GM12874 (cell line): ENCODE data around the gene GRID1.

Experiments
- CTCF ChIP-seq: IDR thresholded peaks from 2 replicates; pipeline ENCODE4 v1.5.1; 2011; ENCODE audit warnings: low read depth, mild to moderate bottlenecking, control low read depth, low read length, moderate library complexity; ENCODE audit not compliant: insufficient read depth

Gene GRID1

GRCh38 chr10:86210416-86210815, 156.2 kb downstream of the GRID1 start:
- TF ChIP-seq CTCF = no peak

- no peak for TF ChIP-seq CTCF
Measured at GRCh38 chr10:86209726-86210125, 156.9 kb downstream of the GRID1 start.

GRCh38 chr10:86207226-86207625, 159.4 kb downstream of the GRID1 start:
- no peak for TF ChIP-seq CTCF

- no peak for TF ChIP-seq CTCF
Measured at GRCh38 chr10:86206240-86206579, 160.4 kb downstream of the GRID1 start.

GRCh38 chr10:86205306-86206239, 161.0 kb downstream of the GRID1 start:
- no peak for TF ChIP-seq CTCF

- TF ChIP-seq CTCF = no peak
Measured at GRCh38 chr10:86204421-86205305, 161.9 kb downstream of the GRID1 start.

GRCh38 chr10:86203162-86203905, 163.3 kb downstream of the GRID1 start:
- no peak for TF ChIP-seq CTCF
